Esophagus mucosa (tissue), 1 donor: ENCODE measurements around the gene DIAPH2. TPM values are rescaled to one million over a fixed set of nuclear protein-coding genes. Genes with fewer than 3 reads are reported as not detected.
A peak's percentile ranks its signal among the peaks of the same experiment; 100 is the strongest.
"Not testable (repeated sequence)": the region's sequence is repeated elsewhere in the genome, so short reads cannot be mapped to it uniquely, and the experiment has no call there.

ENCODE experiments used
- ATAC-seq: fragments of 200-7000 bp; cut with Tn5 transposase; one replicate; pipeline ENCODE4 v1.9.1; 2020
- total RNA-seq: library from RNA; stranded (reverse); gene quantifications from one replicate; pipeline ENCODE4 v1.2.4, GENCODE V29; 2023
- donor health status: DM: yes; HTN: yes; CAD: no.

Gene DIAPH2
- total RNA-seq, 1 donor from 2014 or later, result 8.9 TPM

DNA sequence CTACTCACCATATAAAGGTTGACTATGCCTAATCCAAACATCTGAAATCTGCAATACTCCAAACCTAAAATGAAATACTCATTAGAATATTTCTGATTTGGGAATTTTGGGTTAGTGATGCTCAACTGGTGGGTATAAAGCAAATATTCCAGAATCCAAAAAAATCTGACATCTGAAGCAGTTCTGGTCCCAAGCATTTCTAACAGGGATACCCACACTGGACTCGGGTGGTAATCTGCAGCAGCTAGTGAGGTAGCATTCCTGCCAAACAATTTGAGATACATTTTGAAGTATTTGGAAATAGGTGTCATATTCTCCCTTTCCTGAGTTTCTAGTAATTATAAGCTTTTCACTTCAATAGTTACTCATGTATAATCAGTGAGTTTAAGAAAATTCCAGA, 149.5 kb downstream of the DIAPH2 start:
- ATAC-seq, result no peak

DNA sequence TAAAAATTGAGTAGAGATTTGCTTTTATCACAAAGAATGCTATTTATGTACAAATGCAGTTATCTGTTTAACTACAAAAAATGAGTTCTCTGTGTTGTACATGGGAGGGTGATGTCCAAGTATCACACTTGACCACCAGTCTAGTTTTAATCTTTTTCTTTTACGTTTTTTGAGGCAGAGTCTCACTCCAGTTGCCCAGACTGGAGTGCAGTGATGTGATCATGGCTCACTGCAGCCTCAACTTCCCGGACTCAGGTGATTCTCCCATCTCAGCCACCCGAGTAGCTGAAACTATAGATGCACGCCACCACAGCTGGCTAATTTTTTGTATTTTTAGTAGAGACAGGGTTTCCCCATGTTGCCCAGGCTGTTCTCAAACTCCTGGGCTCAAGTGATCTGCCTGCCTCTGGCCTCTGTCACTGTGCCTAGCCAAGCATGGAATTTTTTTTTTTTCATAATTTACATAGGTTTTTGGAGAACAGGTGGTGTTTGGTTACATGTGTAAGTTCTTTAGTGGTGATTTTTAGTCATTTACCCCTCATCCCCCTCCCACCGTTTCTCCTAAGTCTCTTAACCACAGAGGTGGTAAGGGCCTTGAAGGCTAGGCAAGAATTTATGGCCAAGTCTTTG, 151.1 kb downstream of the DIAPH2 start:
- ATAC-seq, result no peak

DNA sequence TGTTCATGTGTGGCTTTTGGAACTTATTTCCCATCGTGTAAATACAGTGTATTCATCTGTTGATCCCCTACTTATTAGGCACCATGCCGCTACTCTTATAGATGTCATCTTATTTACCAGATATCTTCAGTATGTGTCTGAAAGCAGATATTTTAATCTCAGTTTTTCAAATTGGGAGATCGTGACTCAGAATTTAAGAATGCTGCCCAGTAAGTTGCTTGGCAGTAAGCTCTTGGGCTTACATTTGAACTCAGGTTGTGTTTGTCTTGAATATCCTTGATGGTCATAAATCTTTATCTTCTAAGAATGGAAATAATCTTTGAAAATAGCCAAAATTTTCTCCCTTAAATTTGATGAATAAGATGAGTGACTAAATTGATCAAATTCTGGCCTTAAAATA, 153.2 kb downstream of the DIAPH2 start:
- no peak for ATAC-seq

DNA sequence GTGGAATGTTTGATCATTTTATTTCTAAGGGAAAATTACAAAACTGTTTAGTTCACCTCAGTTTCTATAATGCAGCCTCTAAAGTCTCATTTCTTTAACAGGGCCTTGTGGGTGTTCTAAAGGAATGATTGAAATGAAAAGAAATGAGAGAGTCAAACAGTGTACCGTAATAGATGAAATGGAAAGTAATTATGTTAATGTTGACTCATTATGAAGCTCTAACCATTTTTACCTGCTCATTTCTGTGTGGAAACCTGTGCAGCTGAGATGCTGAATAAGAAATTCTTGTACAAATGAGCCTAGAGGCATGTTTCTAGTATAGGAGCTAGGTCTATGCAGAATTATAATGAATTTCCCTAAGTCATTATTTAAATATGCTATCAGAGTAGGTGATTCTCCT, 153.9 kb downstream of the DIAPH2 start:
- no peak for ATAC-seq

DNA sequence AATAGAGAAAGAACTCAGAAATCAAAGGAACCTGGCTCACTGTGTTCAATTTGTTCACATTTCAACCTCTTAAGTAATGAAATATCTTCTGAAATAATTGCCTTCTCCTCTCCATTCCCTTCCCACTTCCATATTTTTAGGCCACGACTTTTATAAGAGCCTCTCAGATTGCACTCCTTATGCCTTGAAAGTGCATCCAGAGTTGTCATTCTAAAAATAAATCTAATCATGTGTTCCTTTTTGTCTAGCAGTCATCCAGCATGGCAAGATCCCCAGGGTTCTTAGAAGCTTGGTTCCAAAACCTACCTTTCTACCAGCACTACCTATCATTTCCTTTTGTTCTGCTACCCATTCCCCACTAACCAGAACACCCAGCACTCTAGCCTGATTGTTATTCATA, 156.7 kb downstream of the DIAPH2 start:
- no peak for ATAC-seq

DNA sequence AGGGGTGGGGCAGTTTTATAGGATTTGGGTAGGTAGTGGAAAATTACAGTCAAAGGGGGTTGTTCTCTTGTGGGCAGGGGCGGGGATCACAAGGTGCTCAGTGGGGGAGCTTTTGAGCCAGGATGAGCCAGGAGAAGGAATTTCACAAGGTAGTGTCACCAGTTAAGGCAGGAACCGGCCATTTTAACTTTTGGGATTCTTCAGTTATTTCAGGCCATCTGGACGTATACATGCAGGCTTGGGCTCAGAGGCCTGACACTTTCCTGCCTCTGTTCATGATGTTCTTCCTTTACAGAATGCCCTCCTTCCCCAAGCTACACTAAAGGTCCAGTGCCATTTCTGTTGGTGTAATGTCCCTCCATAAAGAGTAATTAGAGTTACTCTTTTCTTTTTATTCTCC, 157.2 kb downstream of the DIAPH2 start:
- not testable (repeated sequence) for ATAC-seq

- no peak for ATAC-seq
Measured at GRCh38 chrX:96843566-96843965, 158.9 kb downstream of the DIAPH2 start.

DNA sequence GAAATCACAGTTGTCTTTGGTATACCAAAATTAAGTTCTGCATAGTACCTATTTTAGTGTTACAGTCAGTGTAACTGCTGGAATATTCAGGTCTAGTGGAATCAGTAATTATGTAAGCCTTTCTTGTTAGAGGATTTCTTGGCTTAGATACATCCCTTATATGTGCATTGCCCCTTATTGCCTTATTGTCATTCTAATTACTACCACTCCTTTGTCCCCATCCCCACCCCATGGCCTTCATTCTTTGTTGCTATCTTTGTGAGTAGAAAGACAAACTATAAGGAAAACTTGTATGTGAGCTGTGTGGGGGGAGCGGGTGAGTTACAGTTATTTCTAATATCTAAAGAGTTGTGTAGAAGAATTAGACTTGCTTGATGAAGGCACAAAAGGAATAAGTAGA, 162.2 kb downstream of the DIAPH2 start:
- ATAC-seq, result no peak

GRCh38 chrX:96859422-96859821, 174.8 kb downstream of the DIAPH2 start:
- ATAC-seq, result not testable (repeated sequence)

DNA sequence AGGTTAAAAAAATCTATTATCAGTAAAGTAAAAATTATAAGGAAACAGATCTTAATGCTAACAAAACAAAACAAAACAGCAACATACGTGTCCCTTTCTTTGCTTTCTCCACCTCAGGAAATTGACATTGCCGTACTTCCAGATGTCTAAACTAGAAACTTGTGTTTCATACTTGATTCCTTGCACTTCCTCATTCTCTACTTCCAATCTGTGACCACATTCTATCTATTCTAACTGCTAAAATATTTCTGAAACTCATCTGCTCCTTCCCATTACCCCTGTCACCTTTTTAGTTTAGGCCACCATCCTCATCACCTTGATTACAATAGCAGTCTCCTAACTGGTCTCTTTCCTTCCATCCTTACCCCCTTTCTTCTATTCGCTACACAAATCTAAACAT, 176.6 kb downstream of the DIAPH2 start:
- ATAC-seq, result no peak

GRCh38 chrX:96861661-96862060, 177.0 kb downstream of the DIAPH2 start:
- ATAC-seq, result no peak

DNA sequence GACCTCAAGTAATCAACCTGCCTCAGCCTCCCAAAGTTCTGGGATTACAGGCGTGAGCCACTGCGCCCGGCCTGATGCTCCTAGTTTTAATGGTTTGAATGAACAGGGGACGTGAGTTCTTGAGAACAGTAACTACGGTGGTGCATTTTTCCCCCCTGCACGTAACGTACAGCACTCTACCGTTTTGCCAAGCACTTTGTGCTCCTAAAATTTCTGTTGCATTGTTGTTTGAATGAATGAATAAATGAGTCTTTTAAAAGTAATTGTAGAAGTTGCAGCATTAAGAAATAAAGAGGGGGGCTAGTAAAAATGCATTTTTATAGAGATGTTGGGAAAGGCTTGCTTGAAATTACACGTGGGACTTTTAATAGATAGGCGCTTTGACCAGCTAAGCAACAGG, 199.0 kb downstream of the DIAPH2 start, which contains the start of gene RPA4:
RPA4 (plus strand) TSS at position 301 of the 400 bp plus-strand sequence. CDS start 403 bp downstream, outside the sequence.
- no peak for ATAC-seq

GRCh38 chrX:96884027-96884426, 199.4 kb downstream of the DIAPH2 start:
- ATAC-seq, result no peak

DNA sequence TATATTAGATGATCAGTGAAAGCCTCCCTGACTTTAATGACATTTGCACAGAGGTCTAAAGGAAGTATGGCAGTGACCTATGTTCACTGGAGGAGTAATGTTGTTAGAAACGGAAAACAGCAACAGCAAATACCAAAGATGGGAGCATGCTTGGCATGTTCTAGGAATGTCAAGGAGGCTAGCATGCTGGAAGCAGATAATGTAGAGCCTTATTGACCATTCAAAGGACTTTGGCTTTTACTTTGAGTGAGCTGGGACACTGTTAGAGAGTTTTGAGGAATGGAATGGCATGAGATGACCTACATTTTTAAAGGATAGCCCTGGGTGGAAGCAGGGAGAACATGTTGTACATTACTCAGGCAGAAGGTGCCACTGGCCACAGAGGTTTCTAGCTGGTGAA, 205.1 kb downstream of the DIAPH2 start:
- ATAC-seq, result no peak

- ATAC-seq, result peak; percentile 13
Measured at GRCh38 chrX:96906741-96907140, 222.1 kb downstream of the DIAPH2 start.

DNA sequence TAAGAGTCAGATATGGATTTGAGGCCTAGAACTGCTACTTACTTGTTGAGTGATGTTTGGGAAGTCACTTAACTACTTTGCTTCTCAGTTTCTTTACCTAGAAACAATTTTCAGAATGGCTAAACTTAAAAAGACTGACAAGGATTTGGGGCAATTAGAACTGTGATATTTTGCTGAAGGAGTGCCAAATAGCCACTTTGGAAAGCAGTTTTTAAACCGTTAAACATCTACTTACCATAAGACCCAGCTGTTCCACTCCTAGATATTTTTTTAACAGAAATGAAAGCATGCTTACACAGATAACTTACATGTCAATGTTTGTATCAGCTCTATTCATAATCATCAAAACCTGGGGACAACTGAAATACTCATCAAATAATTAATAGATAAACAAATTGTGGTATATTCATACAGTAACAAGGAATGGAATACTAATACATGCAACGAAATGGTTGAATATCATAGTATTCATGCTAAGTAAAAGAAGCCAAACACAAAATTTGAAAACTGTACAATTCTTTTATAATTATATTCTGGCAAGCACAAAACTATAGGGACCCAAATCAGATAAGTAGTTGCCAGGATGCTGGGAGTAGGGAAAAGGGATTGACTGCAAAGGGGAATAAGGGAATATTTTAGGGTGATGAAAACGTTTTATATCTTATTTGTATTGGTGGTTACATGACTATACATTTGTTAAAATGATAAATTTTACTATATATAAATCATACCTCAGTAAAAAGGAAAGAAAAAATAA, 223.1 kb downstream of the DIAPH2 start:
- ATAC-seq, result no peak

DNA sequence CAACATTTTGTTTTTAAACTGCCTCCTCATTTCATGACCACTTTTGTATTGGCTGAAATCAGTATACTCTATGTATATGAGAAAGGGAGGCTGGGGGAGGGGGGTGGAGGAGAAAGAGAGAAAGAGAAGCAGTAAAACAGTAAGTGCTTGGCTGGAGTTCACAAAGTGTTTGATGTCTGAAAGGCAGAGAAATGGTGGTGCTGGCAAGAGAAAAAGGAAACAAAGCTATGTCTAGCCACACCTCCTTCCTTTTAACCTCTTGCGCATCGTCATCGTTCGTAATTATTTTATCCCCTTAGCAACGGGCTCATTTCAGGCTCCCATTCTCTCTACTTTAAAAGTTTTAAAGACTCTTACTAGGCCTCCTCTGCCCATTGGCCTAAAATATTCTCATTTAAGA, 224.6 kb downstream of the DIAPH2 start:
- ATAC-seq, result no peak

DNA sequence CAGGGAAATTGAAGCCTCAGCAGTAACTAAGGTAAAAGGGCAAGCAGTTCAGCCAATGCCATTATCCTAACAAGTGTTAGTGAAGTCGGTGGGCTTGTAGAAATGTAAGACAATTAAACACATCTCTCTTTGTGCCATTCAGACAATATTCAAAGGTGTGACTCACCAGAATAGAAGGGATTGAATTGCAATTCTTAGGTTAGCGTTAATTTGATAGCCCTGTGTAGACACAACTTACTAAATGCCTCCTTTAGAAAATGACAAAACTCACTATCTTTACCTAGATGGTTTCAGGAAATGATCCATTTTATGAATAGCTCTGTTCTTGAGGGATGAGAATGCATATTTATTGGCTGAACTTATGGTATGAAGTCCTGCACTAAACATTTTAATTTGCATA, 234.2 kb downstream of the DIAPH2 start:
- ATAC-seq, result no peak

DNA sequence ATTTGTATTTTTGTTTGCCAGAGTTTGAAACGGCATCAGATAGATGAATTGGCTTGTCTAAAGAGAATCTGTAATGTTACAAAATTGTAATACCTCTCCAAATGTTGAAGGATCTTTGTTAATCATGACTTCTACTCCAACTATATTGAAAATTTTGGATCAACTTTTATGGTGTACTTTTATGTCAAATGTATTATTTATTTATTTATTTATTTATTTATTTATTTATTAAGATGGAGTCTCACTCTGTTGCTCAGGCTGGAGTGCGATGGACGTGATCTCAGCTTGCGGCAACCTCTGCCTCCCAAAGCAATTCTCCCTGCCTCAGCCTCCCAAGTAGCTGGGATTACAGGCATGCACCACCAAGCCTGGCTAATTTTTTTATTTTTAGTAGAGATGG, 235.0 kb downstream of the DIAPH2 start:
- no peak for ATAC-seq

DNA sequence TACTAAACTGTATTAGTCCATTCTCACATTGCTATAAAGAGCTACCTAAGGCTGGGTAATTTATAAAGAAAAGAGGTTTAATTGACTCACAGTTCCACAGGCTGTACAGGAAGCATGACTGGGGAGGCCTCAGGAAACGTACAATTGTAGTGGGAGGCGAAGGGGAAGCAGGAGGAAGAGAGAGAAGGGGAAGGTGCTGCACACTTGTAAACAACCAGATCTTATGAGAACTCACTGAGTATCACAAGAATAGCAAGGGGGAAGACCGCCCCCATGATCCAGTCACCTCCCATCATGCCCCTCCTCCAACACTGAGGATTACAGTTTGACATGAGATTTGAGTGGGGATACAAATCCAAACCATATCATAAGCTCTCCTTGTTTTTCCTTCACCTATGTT, 239.9 kb downstream of the DIAPH2 start:
- ATAC-seq, result no peak

DNA sequence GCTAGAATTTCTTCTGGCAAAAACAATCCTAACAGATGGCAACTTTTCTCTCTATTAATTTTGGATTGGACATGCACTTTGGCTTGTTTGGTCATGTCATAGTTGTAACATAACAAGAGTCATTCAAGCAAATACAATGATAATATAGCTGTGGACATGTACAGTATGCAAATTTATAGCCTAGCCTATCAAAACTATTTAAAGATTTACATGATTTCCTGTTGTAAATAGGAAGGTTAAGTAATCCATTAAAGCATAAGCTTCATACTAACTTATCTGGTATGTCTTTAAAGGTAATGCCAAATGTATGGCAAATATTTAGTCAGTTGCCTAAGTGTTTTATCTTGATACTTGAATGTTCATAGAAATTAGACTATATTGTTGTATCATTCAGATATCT, 244.4 kb downstream of the DIAPH2 start:
- ATAC-seq, result peak; percentile 43

DNA sequence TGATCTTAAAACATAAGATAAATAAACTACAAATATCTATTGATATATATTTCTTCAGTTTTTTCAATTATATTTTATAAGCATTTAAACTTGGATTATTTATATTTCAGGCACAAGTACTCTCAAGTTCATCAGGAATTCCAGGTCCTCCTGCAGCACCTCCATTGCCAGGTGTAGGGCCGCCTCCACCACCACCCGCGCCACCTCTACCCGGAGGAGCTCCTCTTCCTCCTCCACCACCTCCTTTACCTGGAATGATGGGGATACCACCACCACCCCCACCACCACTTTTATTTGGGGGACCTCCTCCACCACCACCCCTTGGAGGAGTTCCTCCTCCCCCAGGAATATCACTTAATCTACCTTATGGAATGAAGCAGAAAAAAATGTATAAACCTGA, 273.1 kb downstream of the DIAPH2 start:
- no peak for ATAC-seq

DNA sequence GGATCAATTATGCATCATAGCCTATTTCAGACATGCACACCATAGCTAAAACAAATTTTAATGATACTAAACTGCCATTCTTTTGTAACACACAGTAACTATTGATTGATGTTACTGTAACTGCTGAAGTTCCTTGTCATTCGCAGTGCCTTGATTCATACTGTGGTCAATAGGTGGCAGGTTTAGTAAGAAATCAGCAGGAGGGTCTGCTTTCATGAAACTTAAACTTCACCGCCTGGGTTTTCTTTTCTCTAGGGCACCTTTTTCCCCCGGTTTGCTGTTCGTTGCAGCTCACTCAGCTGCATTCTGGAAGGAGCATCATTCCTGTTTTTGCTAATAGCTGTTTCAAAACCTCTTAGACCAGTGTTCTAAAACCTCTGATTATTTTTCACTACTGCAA, 287.2 kb downstream of the DIAPH2 start:
- no peak for ATAC-seq

DNA sequence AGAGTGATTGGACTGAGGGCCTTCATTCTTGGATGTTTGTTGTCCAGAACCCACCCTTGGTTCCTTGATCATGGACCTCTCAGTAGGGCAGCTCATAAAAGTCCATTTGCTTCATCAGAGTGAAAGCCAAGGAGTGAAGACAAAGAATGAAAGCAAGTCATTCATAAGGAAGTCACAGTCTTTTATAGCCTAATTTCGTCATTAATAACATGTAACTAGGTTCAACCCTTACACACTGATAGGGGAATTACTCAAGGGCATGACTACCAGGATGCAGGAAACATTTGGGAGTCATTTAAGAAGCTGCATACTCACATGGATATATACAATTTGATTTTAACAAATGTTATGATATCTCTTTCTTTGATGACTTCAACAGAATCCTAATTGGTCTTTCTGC, 294.3 kb downstream of the DIAPH2 start:
- no peak for ATAC-seq

GRCh38 chrX:96979766-96980165, 295.1 kb downstream of the DIAPH2 start:
- ATAC-seq, result no peak
